Measurements from ENCODE around the gene ERMP1.
"Not testable (repeated sequence)": the region's sequence is repeated elsewhere in the genome, so short reads cannot be mapped to it uniquely, and the experiment has no call there.

ERMP1 gene

GRCh38 chr9:5832538-5833529 lies at the start of gene ERMP1:
Gene ERMP1, minus strand, starts transcription at chr9:5833117. Its CDS starts 90 bp downstream, at chr9:5833027.
- DNase-seq, result peak; percentile 91

GRCh38 chr9:5882244-5883012 lies 49.5 kb upstream of the ERMP1 start:
- DNase-seq, result not testable (repeated sequence)

GRCh38 chr9:5879419-5880181 lies 46.7 kb upstream of the ERMP1 start:
- DNase-seq, result no peak

GRCh38 chr9:5876711-5877110 lies 43.8 kb upstream of the ERMP1 start:
- DNase-seq, result no peak

GRCh38 chr9:5876026-5876425 lies 43.1 kb upstream of the ERMP1 start:
- DNase-seq, result no peak

GRCh38 chr9:5874048-5874447 lies 41.1 kb upstream of the ERMP1 start:
- DNase-seq, result no peak

- no peak for DNase-seq
These were observed 40.5 kb upstream of the ERMP1 start for GRCh38 chr9:5873439-5873838.

GRCh38 chr9:5872511-5872910 lies 39.6 kb upstream of the ERMP1 start:
- no peak for DNase-seq

GRCh38 chr9:5871785-5872184 lies 38.9 kb upstream of the ERMP1 start:
- DNase-seq, result no peak

- DNase-seq, result no peak
These were observed 37.8 kb upstream of the ERMP1 start for GRCh38 chr9:5870691-5871090.

GRCh38 chr9:5870020-5870339 lies 37.1 kb upstream of the ERMP1 start:
- no peak for DNase-seq

GRCh38 chr9:5869315-5870019 lies 36.5 kb upstream of the ERMP1 start:
- peak; percentile 25 for DNase-seq

- no peak for DNase-seq
These were observed 35.3 kb upstream of the ERMP1 start for GRCh38 chr9:5868235-5868634.

- DNase-seq, result no peak
These were observed 33.8 kb upstream of the ERMP1 start for GRCh38 chr9:5866685-5867084.

GRCh38 chr9:5866272-5866671 lies 33.4 kb upstream of the ERMP1 start:
- DNase-seq, result no peak

- no peak for DNase-seq
These were observed 31.5 kb upstream of the ERMP1 start for GRCh38 chr9:5864446-5864845.

GRCh38 chr9:5863092-5863746 lies 30.3 kb upstream of the ERMP1 start:
- no peak for DNase-seq

- DNase-seq, result no peak
These were observed 25.9 kb upstream of the ERMP1 start for GRCh38 chr9:5858833-5859232.

GRCh38 chr9:5857928-5858327 lies 25.0 kb upstream of the ERMP1 start:
- DNase-seq, result no peak

- no peak for DNase-seq
These were observed 21.3 kb upstream of the ERMP1 start for GRCh38 chr9:5854063-5854790.

- DNase-seq, result no peak
These were observed 20.7 kb upstream of the ERMP1 start for GRCh38 chr9:5853617-5854016.

Measured in activated naive CD4-positive, alpha-beta T cell treated with anti-CD3 and anti-CD28 coated beads, Interleukin-2, amount 50 U/mL, for 16 hours (primary cell).